HEK293 (cell line): ENCODE data around the gene ZSWIM1.

Source experiments
- CTCF ChIA-PET: fragments of 350-600 bp; formaldehyde crosslinking; extraction: SDS; loops from one replicate; lab custom pipeline; 2021; ENCODE audit warnings: antibody characterized with exemption; lab: Yijun Ruan, JAX
- POLR2A ChIA-PET: fragments of 300-600 bp; formaldehyde crosslinking; extraction: SDS; loops from one replicate; lab custom pipeline; 2020; ENCODE audit warnings: antibody characterized with exemption, inconsistent platforms; lab: Yijun Ruan, JAX
- H3K27ac ChIP-seq: fragments of 200-500 bp; sonication (Bioruptor generic); 2 replicates; pipeline ENCODE4 v1.5.1; 2014; ENCODE audit warnings: low read depth, low read length, control low read depth, inconsistent platforms; ENCODE audit errors: extremely low read depth
- H3K36me3 ChIP-seq, 2 experiments: fragments of 200-500 bp in 1 of 2; sonication (Bioruptor generic) in 1 of 2; 1 replicate in 1 of 2; 2 replicates in 1 of 2; pipeline ENCODE4 v1.5.1; 2014 to 2017; ENCODE audit warnings: inconsistent platforms in 2 of 2, low read length in 2 of 2; ENCODE audit not compliant: control insufficient read depth in 2 of 2, insufficient read depth in 1 of 2
- H3K4me1 ChIP-seq: fragments of 200-500 bp; sonication (Bioruptor generic); 2 replicates; pipeline ENCODE4 v1.5.1; 2014; ENCODE audit warnings: mild to moderate bottlenecking, low read length, inconsistent platforms; ENCODE audit not compliant: control insufficient read depth, insufficient read depth
- H3K4me3 ChIP-seq: 2 replicates; pipeline ENCODE4 v1.5.1; 2011; ENCODE audit warnings: low read depth, mild to moderate bottlenecking, control low read depth, low read length, moderate library complexity
- H3K9me3 ChIP-seq: fragments of 200-500 bp; sonication (Bioruptor generic); 2 replicates; pipeline ENCODE4 v1.5.1; 2014; ENCODE audit warnings: low read depth, low read length, inconsistent platforms; ENCODE audit not compliant: control insufficient read depth, insufficient read depth
- ELK4 ChIP-seq: IDR thresholded peaks from 2 replicates; pipeline ENCODE4 v1.6.1; 2011; ENCODE audit warnings: mild to moderate bottlenecking, low read depth, low read length, borderline replicate concordance
- KLF1 ChIP-seq: fragments of 450-650 bp; formaldehyde crosslinking; IDR thresholded peaks from 2 replicates; pipeline ENCODE4 v1.5.1; 2016; ENCODE audit warnings: missing biosample characterization, missing genetic modification characterization
- KLF16 ChIP-seq: fragments of 450-650 bp; formaldehyde crosslinking; IDR thresholded peaks from 2 replicates; pipeline ENCODE4 v1.5.1; 2017; ENCODE audit warnings: missing biosample characterization, missing genetic modification characterization
- KLF9 ChIP-seq: fragments of 450-650 bp; formaldehyde crosslinking; IDR thresholded peaks from 2 replicates; pipeline ENCODE4 v1.5.1; 2016; ENCODE audit warnings: missing biosample characterization, missing genetic modification characterization, low read depth
- MZF1 ChIP-seq: fragments of 450-650 bp; formaldehyde crosslinking; IDR thresholded peaks from 2 replicates; pipeline ENCODE4 v1.5.1; 2017; ENCODE audit warnings: missing biosample characterization, missing genetic modification characterization, borderline replicate concordance
- OVOL3 ChIP-seq: fragments of 450-650 bp; formaldehyde crosslinking; IDR thresholded peaks from 2 replicates; pipeline ENCODE4 v1.5.1; 2016; ENCODE audit warnings: missing biosample characterization, missing genetic modification characterization
- SP7 ChIP-seq: fragments of 450-650 bp; formaldehyde crosslinking; IDR thresholded peaks from 2 replicates; pipeline ENCODE4 v1.5.1; 2016; ENCODE audit warnings: missing biosample characterization, missing genetic modification characterization
- ZBTB17 ChIP-seq: fragments of 450-650 bp; formaldehyde crosslinking; IDR thresholded peaks from 2 replicates; pipeline ENCODE4 v1.5.1; 2016; ENCODE audit warnings: missing biosample characterization, missing genetic modification characterization
- ZBTB20 ChIP-seq: fragments of 450-650 bp; formaldehyde crosslinking; IDR thresholded peaks from 2 replicates; pipeline ENCODE4 v1.5.1; 2016; ENCODE audit warnings: missing biosample characterization, missing genetic modification characterization
- ZBTB26 ChIP-seq: fragments of 450-650 bp; formaldehyde crosslinking; optimal IDR thresholded peaks from 2 replicates; pipeline ENCODE3; 2016; ENCODE audit warnings: missing biosample characterization, mild to moderate bottlenecking, missing genetic modification characterization
- ZBTB48 ChIP-seq: fragments of 450-650 bp; formaldehyde crosslinking; IDR thresholded peaks from 2 replicates; pipeline ENCODE4 v1.5.1; 2016; ENCODE audit warnings: missing biosample characterization, missing genetic modification characterization
- ZEB2 ChIP-seq: fragments of 450-650 bp; formaldehyde crosslinking; IDR thresholded peaks from 2 replicates; pipeline ENCODE4 v1.5.1; 2016; ENCODE audit warnings: missing biosample characterization, missing genetic modification characterization
- ZFHX2 ChIP-seq: fragments of 450-650 bp; formaldehyde crosslinking; conservative IDR thresholded peaks from 2 replicates; pipeline ENCODE4 v1.5.1; 2016; ENCODE audit warnings: missing biosample characterization, missing genetic modification characterization
- ZFP69B ChIP-seq: fragments of 450-650 bp; formaldehyde crosslinking; IDR thresholded peaks from 2 replicates; pipeline ENCODE4 v1.5.1; 2016; ENCODE audit warnings: missing biosample characterization, missing genetic modification characterization
- ZNF133 ChIP-seq: fragments of 450-650 bp; formaldehyde crosslinking; IDR thresholded peaks from 2 replicates; pipeline ENCODE4 v1.5.1; 2016; ENCODE audit warnings: missing biosample characterization, missing genetic modification characterization
- ZNF184 ChIP-seq: fragments of 450-650 bp; IDR thresholded peaks from 2 replicates; pipeline ENCODE4 v1.5.1; 2018; ENCODE audit warnings: missing biosample characterization, mild to moderate bottlenecking, missing genetic modification characterization
- ZNF223 ChIP-seq: fragments of 450-650 bp; formaldehyde crosslinking; IDR thresholded peaks from 2 replicates; pipeline ENCODE4 v1.5.1; 2016; ENCODE audit warnings: missing biosample characterization, missing genetic modification characterization
- ZNF24 ChIP-seq: fragments of 450-650 bp; formaldehyde crosslinking; IDR thresholded peaks from 2 replicates; pipeline ENCODE4 v1.5.1; 2016; ENCODE audit warnings: missing biosample characterization, missing genetic modification characterization
- ZNF366 ChIP-seq: fragments of 450-650 bp; formaldehyde crosslinking; conservative IDR thresholded peaks from 2 replicates; pipeline ENCODE4 v1.5.1; 2016; ENCODE audit warnings: missing biosample characterization, missing genetic modification characterization
- ZNF629 ChIP-seq: fragments of 450-650 bp; formaldehyde crosslinking; IDR thresholded peaks from 2 replicates; pipeline ENCODE4 v1.5.1; 2017; ENCODE audit warnings: missing biosample characterization, missing genetic modification characterization
- ZNF645 ChIP-seq: fragments of 450-650 bp; formaldehyde crosslinking; IDR thresholded peaks from 2 replicates; pipeline ENCODE4; 2016; ENCODE audit warnings: missing biosample characterization, missing genetic modification characterization
- ZNF664 ChIP-seq: fragments of 450-650 bp; formaldehyde crosslinking; IDR thresholded peaks from 2 replicates; pipeline ENCODE4 v1.5.1; 2016; ENCODE audit warnings: missing biosample characterization, missing genetic modification characterization
- ZNF692 ChIP-seq: fragments of 450-650 bp; formaldehyde crosslinking; IDR thresholded peaks from 2 replicates; pipeline ENCODE4 v1.5.1; 2016; ENCODE audit warnings: missing biosample characterization, missing genetic modification characterization
- ZNF76 ChIP-seq: fragments of 450-650 bp; formaldehyde crosslinking; IDR thresholded peaks from 2 replicates; pipeline ENCODE4; 2016; ENCODE audit warnings: low read depth, missing biosample characterization, missing genetic modification characterization, borderline replicate concordance
- ZSCAN30 ChIP-seq: fragments of 450-650 bp; IDR thresholded peaks from 2 replicates; pipeline ENCODE4 v1.5.1; 2018; ENCODE audit warnings: missing biosample characterization, mild to moderate bottlenecking, missing genetic modification characterization, moderate library complexity
- TF ChIP-seq, protein P1 (sequence below): fragments of 450-650 bp; formaldehyde crosslinking; conservative IDR thresholded peaks from 2 replicates; pipeline ENCODE4 v1.5.1; 2016; ENCODE audit warnings: low read depth, missing biosample characterization, missing genetic modification characterization
- TF ChIP-seq, protein P2 (sequence below): fragments of 450-650 bp; formaldehyde crosslinking; IDR thresholded peaks from 2 replicates; pipeline ENCODE4 v1.5.1; 2016; ENCODE audit warnings: missing biosample characterization, missing genetic modification characterization

The ZSWIM1 gene

GRCh38 chr20:45857114-45857881, 23.7 kb upstream of the ZSWIM1 start, which contains the start of the genes ACOT8 and ZSWIM3:
TSS of gene ACOT8 (minus strand) at chr20:45857392. CDS start at chr20:45857315, 77 bp downstream.
TSS of gene ZSWIM3 (plus strand) at chr20:45857614. CDS start at chr20:45857826, 212 bp downstream.
- Histone ChIP-seq H3K4me3 (peak within 1 kb of the TSS; percentile 60), H3K9me3 (no peaks in the 10 kb centered on the region), H3K27ac (peak within 1 kb of the TSS; percentile 59; the same call in 1 of the 2 replicates), H3K36me3 (peaks cover 0 to 16% of the 10 kb centered on the region in 2 experiments; a peak in 1 of 3 replicates), H3K4me1 (peaks cover 5% of the 10 kb centered on the region)
- ChIA-PET CTCF (interaction anchor here (0.6 to 2.5 kb wide), 4 partner anchors 25 to 113 kb away, joined by 3 to 8 read pairs (median 5); no protein-coding TSS in a partner anchor), POLR2A (interaction anchor here (0.9 to 2.6 kb wide), 7 partner anchors 12 to 77 kb away, joined by 3 to 21 read pairs (median 4); partner anchors contain the start of genes PCIF1, SNX21 and ZSWIM1)
- no peak for TF ChIP-seq ZNF664 (tag by site-specific recombination)
- TF ChIP-seq ZNF24 (tag by site-specific recombination): no peak
- peak; percentile 72 for TF ChIP-seq ZFHX2 (tag by site-specific recombination)
- peak; percentile 54; the same call in 1 of the 2 replicates for TF ChIP-seq ZBTB17
- no peak for TF ChIP-seq ZNF223 (tag by site-specific recombination)
- TF ChIP-seq, protein P1, sequence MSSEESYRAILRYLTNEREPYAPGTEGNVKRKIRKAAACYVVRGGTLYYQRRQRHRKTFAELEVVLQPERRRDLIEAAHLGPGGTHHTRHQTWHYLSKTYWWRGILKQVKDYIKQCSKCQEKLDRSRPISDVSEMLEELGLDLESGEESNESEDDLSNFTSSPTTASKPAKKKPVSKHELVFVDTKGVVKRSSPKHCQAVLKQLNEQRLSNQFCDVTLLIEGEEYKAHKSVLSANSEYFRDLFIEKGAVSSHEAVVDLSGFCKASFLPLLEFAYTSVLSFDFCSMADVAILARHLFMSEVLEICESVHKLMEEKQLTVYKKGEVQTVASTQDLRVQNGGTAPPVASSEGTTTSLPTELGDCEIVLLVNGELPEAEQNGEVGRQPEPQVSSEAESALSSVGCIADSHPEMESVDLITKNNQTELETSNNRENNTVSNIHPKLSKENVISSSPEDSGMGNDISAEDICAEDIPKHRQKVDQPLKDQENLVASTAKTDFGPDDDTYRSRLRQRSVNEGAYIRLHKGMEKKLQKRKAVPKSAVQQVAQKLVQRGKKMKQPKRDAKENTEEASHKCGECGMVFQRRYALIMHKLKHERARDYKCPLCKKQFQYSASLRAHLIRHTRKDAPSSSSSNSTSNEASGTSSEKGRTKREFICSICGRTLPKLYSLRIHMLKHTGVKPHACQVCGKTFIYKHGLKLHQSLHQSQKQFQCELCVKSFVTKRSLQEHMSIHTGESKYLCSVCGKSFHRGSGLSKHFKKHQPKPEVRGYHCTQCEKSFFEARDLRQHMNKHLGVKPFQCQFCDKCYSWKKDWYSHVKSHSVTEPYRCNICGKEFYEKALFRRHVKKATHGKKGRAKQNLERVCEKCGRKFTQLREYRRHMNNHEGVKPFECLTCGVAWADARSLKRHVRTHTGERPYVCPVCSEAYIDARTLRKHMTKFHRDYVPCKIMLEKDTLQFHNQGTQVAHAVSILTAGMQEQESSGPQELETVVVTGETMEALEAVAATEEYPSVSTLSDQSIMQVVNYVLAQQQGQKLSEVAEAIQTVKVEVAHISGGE (tag by site-specific recombination): peak; percentile 94
- peak; percentile 17 for TF ChIP-seq ZNF76
- TF ChIP-seq ZEB2 (tag by site-specific recombination): no peak
- peak; percentile 37; the same call in 1 of the 2 replicates for TF ChIP-seq OVOL3 (tag by site-specific recombination)
- peak; percentile 99 for TF ChIP-seq ZBTB20 (tag by site-specific recombination)
- TF ChIP-seq, protein P2, sequence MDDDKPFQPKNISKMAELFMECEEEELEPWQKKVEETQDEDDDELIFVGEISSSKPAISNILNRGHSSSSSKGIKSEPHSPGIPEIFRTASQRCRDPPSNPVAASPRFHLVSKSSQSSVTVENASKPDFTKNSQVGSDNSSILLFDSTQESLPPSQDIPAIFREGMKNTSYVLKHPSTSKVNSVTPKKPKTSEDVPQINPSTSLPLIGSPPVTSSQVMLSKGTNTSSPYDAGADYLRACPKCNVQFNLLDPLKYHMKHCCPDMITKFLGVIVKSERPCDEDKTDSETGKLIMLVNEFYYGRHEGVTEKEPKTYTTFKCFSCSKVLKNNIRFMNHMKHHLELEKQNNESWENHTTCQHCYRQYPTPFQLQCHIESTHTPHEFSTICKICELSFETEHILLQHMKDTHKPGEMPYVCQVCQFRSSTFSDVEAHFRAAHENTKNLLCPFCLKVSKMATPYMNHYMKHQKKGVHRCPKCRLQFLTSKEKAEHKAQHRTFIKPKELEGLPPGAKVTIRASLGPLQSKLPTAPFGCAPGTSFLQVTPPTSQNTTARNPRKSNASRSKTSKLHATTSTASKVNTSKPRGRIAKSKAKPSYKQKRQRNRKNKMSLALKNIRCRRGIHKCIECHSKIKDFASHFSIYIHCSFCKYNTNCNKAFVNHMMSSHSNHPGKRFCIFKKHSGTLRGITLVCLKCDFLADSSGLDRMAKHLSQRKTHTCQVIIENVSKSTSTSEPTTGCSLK (tag by site-specific recombination): no peak
- peak; percentile 17 for TF ChIP-seq ZBTB26 (tag by site-specific recombination)
- no peak for TF ChIP-seq ZNF133 (tag by site-specific recombination)
- TF ChIP-seq ZFP69B (tag by site-specific recombination): peak; percentile 75
- peak; percentile 9; the same call in 1 of the 2 replicates for TF ChIP-seq SP7 (tag by site-specific recombination)
- peak; percentile 38; the same call in 1 of the 2 replicates for TF ChIP-seq ZNF629 (tag by site-specific recombination)
- peak; percentile 81 for TF ChIP-seq ZBTB48 (tag by site-specific recombination)
- TF ChIP-seq KLF16 (tag by site-specific recombination): peak; percentile 70
- no peak for TF ChIP-seq ZNF645
- no peak for TF ChIP-seq ELK4
- TF ChIP-seq ZNF692 (tag by site-specific recombination): peak; percentile 72; the same call in 1 of the 2 replicates
- no peak for TF ChIP-seq ZNF184
- TF ChIP-seq KLF1 (tag by site-specific recombination): peak; percentile 77
- no peak for TF ChIP-seq MZF1 (tag by site-specific recombination)
- TF ChIP-seq KLF9 (tag by site-specific recombination): 0 out of 2 replicates have a peak, but pooled peaks have one; percentile 37
- TF ChIP-seq ZNF366: no peak
- peak; percentile 71 for TF ChIP-seq ZSCAN30 (tag by site-specific recombination)
